GM19395 (cell line): ENCODE results near the gene LPCAT3.

Source experiments
- ATAC-seq: cut with Tn5 transposase; IDR thresholded peaks from one replicate; pipeline ENCODE4 v1.9.1; 2021; ENCODE audit warnings: mild to moderate bottlenecking, moderate library complexity; ENCODE audit not compliant: unreplicated experiment

Gene LPCAT3

GRCh38 chr12:6954316-6955107 is 63.8 kb downstream of the LPCAT3 start:
- no peak for ATAC-seq

- peak; percentile 50 for ATAC-seq
Observed at GRCh38 chr12:6953442-6954315, 64.6 kb downstream of the LPCAT3 start.

GRCh38 chr12:6952863-6953441 is 65.3 kb downstream of the LPCAT3 start:
- ATAC-seq: no peak

GRCh38 chr12:6952121-6952862 is 66.0 kb downstream of the LPCAT3 start:
- no peak for ATAC-seq

GRCh38 chr12:6951551-6952120 is 66.6 kb downstream of the LPCAT3 start:
- ATAC-seq: no peak

GRCh38 chr12:6950811-6951540 is 67.3 kb downstream of the LPCAT3 start, which contains the start of gene PTPN6:
PTPN6 (plus strand) TSS chr12:6951356; CDS start chr12:6951513, 157 bp downstream.
- ATAC-seq: peak; percentile 22

- no peak for ATAC-seq
Observed at GRCh38 chr12:6950401-6950801, 67.9 kb downstream of the LPCAT3 start.

- ATAC-seq: no peak
Observed at GRCh38 chr12:6948873-6949594, 69.2 kb downstream of the LPCAT3 start.

GRCh38 chr12:6947615-6948014 is 70.7 kb downstream of the LPCAT3 start:
- ATAC-seq: no peak

GRCh38 chr12:6946920-6947374 is 71.3 kb downstream of the LPCAT3 start:
- no peak for ATAC-seq

- no peak for ATAC-seq
Observed at GRCh38 chr12:6946033-6946919, 72.0 kb downstream of the LPCAT3 start.

GRCh38 chr12:6945613-6946012 is 72.7 kb downstream of the LPCAT3 start:
- no peak for ATAC-seq

GRCh38 chr12:6944381-6945186 is 73.7 kb downstream of the LPCAT3 start:
- peak; percentile 41 for ATAC-seq

GRCh38 chr12:6943722-6944380 is 74.4 kb downstream of the LPCAT3 start, which contains the start of the genes C12orf57 and RNU7-1:
C12orf57 (plus strand) TSS chr12:6944022; CDS start chr12:6944122, 100 bp downstream.
RNU7-1 (plus strand) TSS chr12:6943816.
- ATAC-seq: peak; percentile 42

- ATAC-seq: peak; percentile 40
Observed at GRCh38 chr12:6943389-6943721, 74.9 kb downstream of the LPCAT3 start.

GRCh38 chr12:6942331-6942665 is 76.0 kb downstream of the LPCAT3 start:
- no peak for ATAC-seq

GRCh38 chr12:6941782-6942181 is 76.5 kb downstream of the LPCAT3 start:
- ATAC-seq: no peak
